HG02571 (cell line): ENCODE data around the gene MRPL37.
"Not testable (repeated sequence)": the region's sequence is repeated elsewhere in the genome, so short reads cannot be mapped to it uniquely, and the experiment has no call there.

Experiments used
- ATAC-seq: cut with Tn5 transposase; IDR thresholded peaks from one replicate; pipeline ENCODE4 v1.9.1; 2021; ENCODE audit warnings: mild to moderate bottlenecking, moderate library complexity; ENCODE audit not compliant: unreplicated experiment

Gene MRPL37

DNA sequence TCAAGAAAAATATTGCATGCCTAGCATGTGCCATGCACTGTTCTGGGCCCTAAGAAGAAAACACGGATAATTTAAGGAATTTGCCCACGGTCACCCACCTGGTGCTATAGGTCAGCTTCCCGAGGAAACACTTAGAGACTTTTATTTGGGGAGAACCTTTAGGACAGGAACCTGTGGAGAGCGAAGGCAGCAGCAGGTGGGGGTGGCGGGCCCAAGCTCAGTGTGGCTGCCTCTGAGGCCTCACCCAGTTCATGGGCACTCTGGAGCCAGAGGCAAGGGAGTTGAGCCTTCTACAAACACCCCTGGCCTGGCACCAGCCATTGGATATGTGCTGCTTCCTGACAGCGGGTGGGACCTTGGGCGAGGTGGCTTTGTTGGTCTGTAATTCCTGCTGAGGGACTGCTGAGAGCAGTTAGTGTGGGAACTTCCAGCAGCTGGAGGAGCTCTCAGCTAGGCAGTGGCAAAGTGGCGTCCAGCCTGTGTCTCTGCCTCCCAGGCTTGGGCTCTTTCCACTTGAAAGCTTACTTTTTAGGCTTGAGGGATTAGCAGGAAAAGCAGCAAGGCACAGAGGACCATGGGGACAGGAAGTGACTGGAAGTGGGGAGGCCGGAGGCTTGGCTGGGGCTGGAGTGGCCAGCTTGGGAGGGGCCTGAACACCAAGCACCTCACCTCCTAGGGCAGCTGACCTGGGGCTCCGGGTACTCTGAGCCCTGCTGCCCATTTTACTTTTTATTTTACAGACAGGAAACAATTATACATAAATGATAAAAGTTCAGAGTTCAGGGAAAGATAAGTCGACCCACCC lies 19.1 kb downstream of the MRPL37 start:
- ATAC-seq = no peak

DNA sequence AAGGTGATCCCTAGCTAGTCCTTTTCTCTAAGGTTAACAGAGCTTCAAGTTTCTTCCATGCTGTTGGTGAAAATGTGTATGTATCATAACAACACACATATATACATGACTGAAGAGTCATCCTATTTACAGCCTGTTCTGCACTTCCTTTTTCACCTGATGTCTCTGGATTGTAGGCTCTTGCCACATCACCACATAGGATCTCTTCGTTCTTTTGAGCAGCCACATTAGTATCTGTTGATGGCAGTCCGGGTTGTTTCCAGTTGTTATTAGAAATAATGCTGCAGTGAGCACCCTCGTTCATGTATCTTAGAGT lies 19.7 kb downstream of the MRPL37 start:
- ATAC-seq = no peak

- ATAC-seq = no peak
Measured at GRCh38 chr1:54220004-54220811, 20.2 kb downstream of the MRPL37 start.

- ATAC-seq = no peak
Measured at GRCh38 chr1:54221113-54221834, 21.3 kb downstream of the MRPL37 start.

DNA sequence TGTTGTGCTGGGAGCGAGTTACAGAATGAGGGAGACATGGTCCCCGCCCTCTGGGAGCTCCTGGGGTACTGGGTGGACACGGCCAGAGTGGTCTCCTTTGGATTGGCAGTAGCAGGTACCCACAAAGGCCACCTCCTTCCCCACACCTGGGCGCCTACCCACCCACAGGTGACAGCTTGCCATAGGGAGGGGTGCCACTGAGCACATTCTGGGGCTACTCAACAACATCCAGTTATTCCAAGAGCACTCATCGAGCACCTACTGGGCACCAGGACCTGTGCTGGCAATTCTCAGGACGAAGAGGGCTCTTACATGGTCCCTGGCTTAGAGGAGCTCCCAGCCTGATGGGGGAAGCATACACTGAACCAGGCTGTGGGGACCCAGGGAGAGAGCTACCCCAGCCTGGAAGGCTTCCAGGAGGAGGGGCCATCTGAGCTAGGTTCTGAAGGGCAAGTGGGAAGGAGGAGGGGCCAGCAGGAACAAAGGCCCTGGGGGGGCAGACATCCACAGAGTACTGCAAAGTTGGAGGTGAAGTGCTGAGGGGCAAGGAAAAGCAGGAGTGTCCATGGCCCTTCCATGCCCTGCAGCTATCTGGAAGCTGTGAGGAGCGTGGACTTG lies 22.0 kb downstream of the MRPL37 start:
- no peak for ATAC-seq

GRCh38 chr1:54222711-54223110 lies 22.7 kb downstream of the MRPL37 start:
- ATAC-seq = no peak

- ATAC-seq = no peak
Measured at GRCh38 chr1:54223441-54224202, 23.7 kb downstream of the MRPL37 start.

GRCh38 chr1:54224233-54224632 lies 24.3 kb downstream of the MRPL37 start:
- no peak for ATAC-seq

GRCh38 chr1:54225378-54225777 lies 25.4 kb downstream of the MRPL37 start:
- no peak for ATAC-seq

- ATAC-seq = no peak
Measured at GRCh38 chr1:54225986-54226559, 26.1 kb downstream of the MRPL37 start.

DNA sequence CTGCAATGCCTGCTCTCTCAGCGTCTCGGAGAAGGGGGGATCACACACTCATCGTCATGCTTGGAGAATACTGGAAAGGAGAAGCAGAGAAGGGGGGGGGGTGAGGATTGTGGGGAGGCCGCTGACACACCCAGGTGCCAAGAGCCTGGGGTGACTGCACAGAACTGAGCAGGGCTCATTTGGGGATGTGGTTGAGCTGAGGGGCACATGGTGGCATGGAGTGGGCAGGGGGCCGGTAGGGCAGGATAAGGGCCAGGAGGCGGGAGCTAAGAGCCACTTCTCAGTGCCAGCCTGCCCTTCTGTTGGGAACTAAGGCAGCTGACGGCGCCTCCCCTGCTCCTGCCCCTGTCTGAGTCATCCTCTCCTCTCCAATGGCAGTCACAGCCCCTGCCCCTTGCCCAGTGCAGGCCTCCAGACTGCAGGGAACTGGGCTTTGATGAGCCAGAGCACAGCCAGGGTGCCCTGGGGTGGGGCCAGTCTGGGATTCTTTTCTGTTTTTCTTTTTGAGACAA lies 27.2 kb downstream of the MRPL37 start:
- no peak for ATAC-seq

GRCh38 chr1:54227891-54228310 lies 27.9 kb downstream of the MRPL37 start:
- ATAC-seq = no peak

DNA sequence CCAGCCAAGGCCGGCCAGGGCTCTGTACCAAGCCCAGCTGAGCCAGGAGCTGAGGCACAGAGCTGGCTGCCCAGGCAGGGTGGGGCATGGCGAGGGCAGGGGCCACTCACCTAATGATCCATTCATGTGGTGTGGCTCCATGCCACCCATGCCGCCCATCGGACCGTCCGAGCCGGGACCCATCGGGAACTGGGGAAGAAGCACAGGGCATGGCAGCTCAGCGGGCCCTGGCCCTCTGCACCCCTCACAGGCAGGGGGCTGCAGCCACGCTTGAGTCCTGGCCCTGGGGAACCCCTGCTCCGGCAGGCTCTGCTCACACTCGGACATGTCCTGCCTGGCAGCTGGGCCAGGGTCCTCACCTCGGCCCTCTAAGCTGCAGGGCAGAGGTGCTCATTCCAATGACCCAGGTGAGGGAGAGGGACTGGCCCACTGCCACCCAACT lies 28.7 kb downstream of the MRPL37 start:
- ATAC-seq = no peak

DNA sequence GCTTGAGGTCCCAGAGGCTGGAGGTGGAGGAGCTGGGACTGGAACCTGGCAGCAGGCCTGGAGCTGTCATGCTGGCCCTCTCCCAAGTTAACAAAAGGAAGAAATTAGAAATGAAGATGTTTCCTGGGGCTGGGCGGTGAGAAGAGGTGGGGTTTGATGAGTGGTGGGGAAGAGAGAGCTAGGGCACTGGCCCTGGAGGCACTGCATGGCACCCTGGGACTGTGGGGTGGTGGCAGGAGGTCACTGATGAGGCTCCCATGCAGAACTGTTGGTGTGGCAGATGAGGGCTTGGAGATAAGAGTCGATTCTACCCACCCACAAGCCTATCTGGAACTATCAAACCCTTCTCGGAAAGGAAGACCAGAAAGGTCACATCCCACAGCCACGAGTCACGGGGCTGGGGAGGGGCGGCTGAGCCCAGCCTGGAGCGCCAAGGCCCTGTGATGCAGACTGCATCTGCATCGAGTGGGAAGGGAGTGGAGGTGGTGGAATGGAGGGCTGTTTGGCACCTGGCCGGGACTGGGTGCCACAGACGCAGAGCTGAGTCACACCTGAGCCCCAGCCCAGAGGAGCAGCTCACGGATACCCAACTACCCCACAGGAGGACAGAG lies 29.4 kb downstream of the MRPL37 start:
- no peak for ATAC-seq

DNA sequence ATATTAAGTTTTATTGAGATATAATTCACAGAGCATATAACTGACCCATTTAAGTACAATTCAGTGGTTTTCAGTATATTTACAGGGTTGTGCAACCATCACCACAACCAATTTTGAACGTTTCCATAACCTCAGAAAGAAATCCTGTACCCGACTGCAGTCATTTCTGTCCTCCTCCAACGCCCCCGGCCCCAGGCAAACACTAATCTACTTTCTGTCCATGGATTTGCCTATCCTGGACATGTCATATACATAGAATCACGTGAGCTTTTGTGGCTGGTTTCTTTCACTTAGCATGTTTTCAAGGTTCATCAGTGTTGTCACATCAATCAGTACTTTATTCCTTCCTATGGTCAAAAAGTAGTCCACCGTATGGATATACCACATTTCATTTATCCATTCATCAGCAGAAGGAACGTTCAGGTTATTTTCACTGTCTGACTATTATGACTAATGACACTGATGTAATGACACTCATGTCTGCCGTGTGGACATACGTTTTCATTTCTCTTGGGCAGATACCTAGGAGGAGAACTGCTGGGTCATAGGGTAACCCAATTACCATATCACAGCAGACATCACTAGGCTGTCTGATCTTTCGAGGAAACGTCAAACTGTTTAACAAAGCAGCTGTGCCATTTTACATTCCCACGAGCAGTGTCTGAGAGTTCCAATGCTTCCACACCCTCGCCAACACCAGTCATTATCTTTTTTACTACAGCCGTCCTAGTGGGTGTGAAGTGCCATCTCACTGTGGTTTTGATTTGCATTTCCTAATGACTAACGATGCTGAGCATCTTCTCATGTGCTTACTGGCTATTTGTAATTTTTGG lies 30.8 kb downstream of the MRPL37 start:
- no peak for ATAC-seq

DNA sequence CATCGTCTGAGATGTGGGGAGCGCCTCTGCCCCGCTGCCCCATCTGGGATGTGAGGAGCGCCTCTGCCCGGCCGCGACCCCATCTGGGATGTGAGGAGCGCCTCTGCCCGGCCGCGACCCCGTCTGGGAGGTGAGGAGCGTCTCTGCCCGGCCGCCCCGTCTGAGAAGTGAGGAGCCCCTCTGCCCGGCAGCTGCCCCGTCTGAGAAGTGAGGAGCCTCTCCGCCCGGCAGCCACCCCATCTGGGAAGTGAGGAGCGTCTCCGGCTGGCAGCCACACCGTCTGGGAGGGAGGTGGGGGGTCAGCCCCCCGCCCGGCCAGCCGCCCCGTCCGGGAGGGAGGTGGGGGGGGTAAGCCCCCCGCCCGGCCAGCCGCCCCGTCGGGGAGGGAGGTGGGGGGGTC lies 33.2 kb downstream of the MRPL37 start:
- ATAC-seq = not testable (repeated sequence)

- no peak for ATAC-seq
Measured at GRCh38 chr1:54234284-54234683, 34.3 kb downstream of the MRPL37 start.

- ATAC-seq = no peak
Measured at GRCh38 chr1:54237586-54237985, 37.6 kb downstream of the MRPL37 start.
